RPMI8226 (cell line): ENCODE results near the gene PPP1R12C.

Experiments
- DNase-seq: peaks from one replicate; pipeline ENCODE4 v3.0.0-alpha.2; 2015

The PPP1R12C gene

GRCh38 chr19:55146078-55146704, 28.8 kb upstream of the PPP1R12C start:
- DNase-seq: peak; percentile 64

- DNase-seq: no peak
Measured at GRCh38 chr19:55145232-55145631, 27.8 kb upstream of the PPP1R12C start.

- no peak for DNase-seq
Measured at GRCh38 chr19:55141696-55142095, 24.3 kb upstream of the PPP1R12C start.

GRCh38 chr19:55137915-55138314, 20.5 kb upstream of the PPP1R12C start:
- no peak for DNase-seq

GRCh38 chr19:55136399-55137102, 19.1 kb upstream of the PPP1R12C start:
- DNase-seq: no peak

- no peak for DNase-seq
Measured at GRCh38 chr19:55134736-55135135, 17.3 kb upstream of the PPP1R12C start.

GRCh38 chr19:55133639-55134444, 16.4 kb upstream of the PPP1R12C start:
- peak; percentile 88 for DNase-seq

- DNase-seq: peak; percentile 58
Measured at GRCh38 chr19:55132453-55133129, 15.2 kb upstream of the PPP1R12C start.

- DNase-seq: no peak
Measured at GRCh38 chr19:55131421-55131820, 14.0 kb upstream of the PPP1R12C start.

GRCh38 chr19:55119053-55119452, 1.6 kb upstream of the PPP1R12C start:
- no peak for DNase-seq

- DNase-seq: peak; percentile 27
Measured at GRCh38 chr19:55118401-55118991, 1.1 kb upstream of the PPP1R12C start.

- peak; percentile 99 for DNase-seq
Measured at GRCh38 chr19:55117663-55118391, 390 bp upstream of the PPP1R12C start.

- peak; percentile 73 for DNase-seq
Measured at GRCh38 chr19:55116232-55116858, 1.1 kb downstream of the PPP1R12C start.

- DNase-seq: no peak
Measured at GRCh38 chr19:55115446-55116065, 1.9 kb downstream of the PPP1R12C start.

GRCh38 chr19:55114566-55115145, 2.8 kb downstream of the PPP1R12C start:
- no peak for DNase-seq

GRCh38 chr19:55113570-55114039, 3.8 kb downstream of the PPP1R12C start:
- no peak for DNase-seq

GRCh38 chr19:55112777-55113569, 4.5 kb downstream of the PPP1R12C start:
- no peak for DNase-seq

- no peak for DNase-seq
Measured at GRCh38 chr19:55112246-55112776, 5.1 kb downstream of the PPP1R12C start.

- no peak for DNase-seq
Measured at GRCh38 chr19:55111238-55111831, 6.1 kb downstream of the PPP1R12C start.
